IMR-90 (cell line): ENCODE results near the gene PTK6. TPM values are rescaled to one million over a fixed set of nuclear protein-coding genes. Genes with fewer than 3 reads are reported as not detected.
A peak's percentile ranks its signal among the peaks of the same experiment; 100 is the strongest.

ENCODE experiments used
- ATAC-seq: fragments of 200-7000 bp; cut with Tn5 transposase; 2 replicates; pipeline ENCODE4 v1.9.1; 2020; ENCODE audit warnings: low read depth, mild to moderate bottlenecking, moderate library complexity
- Bru-seq: library from RNA; stranded (reverse); fragments of 400-500 nt; gene quantifications from one replicate; lab custom pipeline; 2021; lab: Mats Ljungman, UMichigan
- BruChase-seq, 2 experiments: library from RNA; stranded (reverse); fragments of 400-500 nt; gene quantifications; one replicate each; lab custom pipeline; 2021; lab: Mats Ljungman, UMichigan
- BruUV-seq: library from RNA; stranded (reverse); fragments of 400-500 nt; replicated peaks from 2 replicates; lab custom pipeline; 2021; lab: Mats Ljungman, UMichigan
- CTCF ChIA-PET: fragments of 300-600 bp; formaldehyde crosslinking; extraction: SDS; loops from one replicate; lab custom pipeline; 2021; ENCODE audit warnings: antibody characterized with exemption; lab: Yijun Ruan, JAX
- POLR2A ChIA-PET: fragments of 300-600 bp; sonication (Branson Sonifier 250); formaldehyde crosslinking; loops from one replicate; lab custom pipeline; 2022; ENCODE audit warnings: antibody characterized with exemption; ENCODE audit not compliant: unreplicated experiment; lab: Charles Lee
- DNase-seq: peaks from one replicate; pipeline ENCODE4 v3.0.0; 2013
- H2AFZ ChIP-seq: replicated peaks from 2 replicates; pipeline ENCODE3; 2013; ENCODE audit warnings: low read length, mild to moderate bottlenecking; ENCODE audit not compliant: poor library complexity
- H2AK5ac ChIP-seq: 2 replicates; pipeline ENCODE4 v1.6.1; 2013; ENCODE audit warnings: low read depth, low read length, inconsistent platforms
- H2AK9ac ChIP-seq: replicated peaks from 2 replicates; pipeline ENCODE3; 2013; ENCODE audit warnings: mild to moderate bottlenecking, low read depth, low read length, moderate library complexity; ENCODE audit not compliant: poor library complexity
- H2BK120ac ChIP-seq: 2 replicates; pipeline ENCODE4 v1.6.1; 2013; ENCODE audit warnings: low read depth, low read length, inconsistent platforms
- H2BK15ac ChIP-seq: 3 replicates; pipeline ENCODE4 v1.6.1; 2013; ENCODE audit warnings: low read depth, low read length, inconsistent platforms
- H2BK20ac ChIP-seq: 2 replicates; pipeline ENCODE4 v1.6.1; 2013; ENCODE audit warnings: low read depth, mild to moderate bottlenecking, inconsistent platforms, low read length, moderate library complexity
- H2BK5ac ChIP-seq: 2 replicates; pipeline ENCODE4 v1.6.1; 2013; ENCODE audit warnings: mild to moderate bottlenecking, low read depth, low read length, inconsistent platforms; ENCODE audit not compliant: poor library complexity, severe bottlenecking
- H3K14ac ChIP-seq: replicated peaks from 2 replicates; pipeline ENCODE4 v1.6.1; 2013; ENCODE audit warnings: low read depth, low read length, inconsistent platforms
- H3K18ac ChIP-seq: 2 replicates; pipeline ENCODE4 v1.6.1; 2013; ENCODE audit warnings: low read depth, low read length, control low read depth
- H3K23ac ChIP-seq: 2 replicates; pipeline ENCODE4 v1.6.1; 2013; ENCODE audit warnings: low read depth, low read length, inconsistent platforms
- H3K27ac ChIP-seq: 2 replicates; pipeline ENCODE4 v1.5.1; 2013; ENCODE audit warnings: mild to moderate bottlenecking, control low read depth, low read length; ENCODE audit not compliant: insufficient read depth
- H3K27me3 ChIP-seq: 2 replicates; pipeline ENCODE4 v1.6.1; 2013; ENCODE audit warnings: low read length; ENCODE audit not compliant: control insufficient read depth, insufficient read depth
- H3K36me3 ChIP-seq: 2 replicates; pipeline ENCODE4 v1.6.1; 2013; ENCODE audit warnings: low read length, mixed read lengths; ENCODE audit not compliant: control insufficient read depth, insufficient read depth
- H3K4ac ChIP-seq: 2 replicates; pipeline ENCODE4 v1.6.1; 2013; ENCODE audit warnings: low read depth, low read length, inconsistent platforms
- H3K4me1 ChIP-seq: 2 replicates; pipeline ENCODE4 v1.6.1; 2013; ENCODE audit warnings: low read length, mixed read lengths; ENCODE audit not compliant: control insufficient read depth, insufficient read depth
- H3K4me2 ChIP-seq: 2 replicates; pipeline ENCODE4 v1.6.1; 2013; ENCODE audit warnings: low read depth, mild to moderate bottlenecking, control low read depth, low read length, moderate library complexity
- H3K4me3 ChIP-seq: 2 replicates; pipeline ENCODE4 v1.5.1; 2013; ENCODE audit warnings: low read depth, mild to moderate bottlenecking, control low read depth, low read length, moderate library complexity; ENCODE audit not compliant: insufficient read depth
- H3K56ac ChIP-seq: 2 replicates; pipeline ENCODE4 v1.6.1; 2013; ENCODE audit warnings: low read length, inconsistent platforms; ENCODE audit not compliant: insufficient read depth; ENCODE audit errors: extremely low read depth
- H3K79me1 ChIP-seq, 2 experiments: 2 replicates each; pipeline ENCODE4 v1.6.1; 2013; ENCODE audit warnings: low read length in 2 of 2, inconsistent platforms in 1 of 2, low read depth in 1 of 2
- H3K9ac ChIP-seq: 2 replicates; pipeline ENCODE4 v1.6.1; 2013; ENCODE audit warnings: low read depth, low read length, control low read depth
- H3K9me1 ChIP-seq: 2 replicates; pipeline ENCODE4 v1.6.1; 2013; ENCODE audit warnings: low read length, inconsistent platforms; ENCODE audit not compliant: insufficient read depth
- H3K9me3 ChIP-seq: 2 replicates; pipeline ENCODE4 v1.6.1; 2013; ENCODE audit warnings: low read length; ENCODE audit not compliant: control insufficient read depth, insufficient read depth
- H4K20me1 ChIP-seq: 2 replicates; pipeline ENCODE4 v1.6.1; 2013; ENCODE audit warnings: low read length, inconsistent platforms; ENCODE audit not compliant: insufficient read depth
- H4K5ac ChIP-seq: 2 replicates; pipeline ENCODE4 v1.6.1; 2013; ENCODE audit warnings: mild to moderate bottlenecking, low read depth, low read length, control low read depth
- H4K8ac ChIP-seq, 2 experiments: 2 replicates each; pipeline ENCODE4 v1.6.1; 2013; ENCODE audit warnings: low read depth in 2 of 2, low read length in 2 of 2, control low read depth in 1 of 2, inconsistent platforms in 1 of 2
- H4K91ac ChIP-seq: 2 replicates; pipeline ENCODE4 v1.6.1; 2013; ENCODE audit warnings: low read depth, low read length, inconsistent platforms; ENCODE audit not compliant: insufficient read depth
- BHLHE40 ChIP-seq: fragments of 150-350 bp; IDR thresholded peaks from 2 replicates; pipeline ENCODE4 v1.6.1; 2016; ENCODE audit warnings: mild to moderate bottlenecking, low read depth, low read length
- CEBPB ChIP-seq: IDR thresholded peaks from 2 replicates; pipeline ENCODE4 v1.6.1; 2012; ENCODE audit warnings: low read depth, low read length, improper control_type of control experiment
- CHD1 ChIP-seq: IDR thresholded peaks from 2 replicates; pipeline ENCODE4 v1.6.1; 2012; ENCODE audit warnings: low read depth, low read length, improper control_type of control experiment
- CTCF ChIP-seq: conservative IDR thresholded peaks from 2 replicates; pipeline ENCODE4 v1.5.1; 2012; ENCODE audit warnings: mild to moderate bottlenecking, low read depth, low read length, improper control_type of control experiment
- FOS ChIP-seq: fragments of 150-350 bp; IDR thresholded peaks from 2 replicates; pipeline ENCODE4 v1.6.1; 2016; ENCODE audit warnings: low read depth, low read length
- MXI1 ChIP-seq: IDR thresholded peaks from 2 replicates; pipeline ENCODE4 v1.6.1; 2012; ENCODE audit warnings: low read depth, mild to moderate bottlenecking, low read length, moderate library complexity, borderline replicate concordance
- NFE2L2 ChIP-seq: fragments of 150-350 bp; IDR thresholded peaks from 2 replicates; pipeline ENCODE4 v1.6.1; 2016; ENCODE audit warnings: low read depth, mild to moderate bottlenecking, low read length
- POLR2A ChIP-seq: IDR thresholded peaks from 2 replicates; pipeline ENCODE4 v1.6.1; 2012; ENCODE audit warnings: mild to moderate bottlenecking, low read depth, low read length
- RAD21 ChIP-seq: IDR thresholded peaks from 2 replicates; pipeline ENCODE4 v1.6.1; 2012; ENCODE audit warnings: low read length, improper control_type of control experiment
- RCOR1 ChIP-seq: IDR thresholded peaks from 2 replicates; pipeline ENCODE4 v1.6.1; 2012; ENCODE audit warnings: mild to moderate bottlenecking, low read length, improper control_type of control experiment; ENCODE audit not compliant: insufficient replicate concordance
- WGBS, 2 experiments: methylation state at CpG; one replicate each; pipeline versions ENCODE4 v1.1.5 to v1.1.7; 2013; ENCODE audit warnings: missing lambda C conversion rate in 2 of 2; ENCODE audit not compliant: insufficient read length in 1 of 2; ENCODE audit errors: extremely low coverage in 2 of 2; 5-methylcytosine and 5-hydroxymethylcytosine counted together
- dilution Hi-C: fragments of 300-500 bp; cut with HindIII; formaldehyde crosslinking; loops from one replicate; pipeline ENCODE4 v1.14.3; 2018; ENCODE audit warnings: low sequenced_read_pairs; ENCODE audit not compliant: unreplicated experiment
- in situ Hi-C: fragments of 300-500 bp; cut with MboI; formaldehyde crosslinking; loops from 3 replicates; pipeline ENCODE4 v1.14.3; 2019; ENCODE audit warnings: low sequenced_read_pairs, inconsistent platforms, mixed read lengths
- intact Hi-C: fragments of 100-400 bp; cut with micrococcal nuclease; formaldehyde crosslinking; loops from 2 replicates; pipeline ENCODE4 v1.10.0; 2022
- long read RNA-seq: library from polyadenylated mRNA; unstranded; transcript quantifications from one replicate; pipeline ENCODE4 v2.0.0, GENCODE V29; 2021; ENCODE audit not compliant: unreplicated experiment
- polyA plus RNA-seq, 3 experiments: library from polyadenylated mRNA; depleted of rRNA; stranded (reverse); fragments of >200 nt; gene quantifications; 2 replicates each; pipeline ENCODE4 v1.2.3, GENCODE V29; 2012; ENCODE audit warnings: low replicate concordance in 1 of 3
- total RNA-seq: library from RNA; depleted of rRNA; stranded (reverse); fragments of >200 nt; gene quantifications from 2 replicates; pipeline ENCODE4 v1.2.3, GENCODE V29; 2012; rRNA removed
- TF ChIP-seq, protein P1 (sequence below): fragments of 150-350 bp; IDR thresholded peaks from 2 replicates; pipeline ENCODE4 v1.6.1; 2016; ENCODE audit warnings: low read depth, mild to moderate bottlenecking, low read length, moderate library complexity, borderline replicate concordance

Gene PTK6
- total RNA-seq (not detected in 2 replicates), polyA plus RNA-seq (2012; rRNA removed) (0.07 TPM in 1 of 2 replicates, not detected in the other), Bru-seq, nascent RNA (percentile 15 among the genes with signal in this experiment), BruChase-seq, experiment 1, labeled RNA remaining after a 6-hour chase (percentile 14 among the genes with signal in this experiment), BruChase-seq, experiment 2, labeled RNA remaining after a 2-hour chase (percentile 17 among the genes with signal in this experiment)
- polyA plus RNA-seq (2012; cell fraction: cytosol; rRNA removed), result 0.03 and 0.04 TPM in 2 replicates
- polyA plus RNA-seq (2012; cell fraction: nucleus; rRNA removed; ENCODE audit: low replicate concordance), result 0.19 and 0.28 TPM in 2 replicates
- long read RNA-seq, partial matches to known transcripts, result 1 of 1 reads
- long read RNA-seq, other reads (novel, unspliced or antisense), result 0 of 1 reads

- Histone ChIP-seq H3K9me3 (no peaks in the 10 kb centered on the region), H2BK20ac (no peak within 1 kb of the TSS), H3K79me1 (no peaks in the 10 kb centered on the region), H2AK9ac (peak within 1 kb of the TSS; percentile 43), H2AFZ (peak within 1 kb of the TSS; percentile 98), H3K14ac (no peak within 1 kb of the TSS), H3K27me3 (peaks cover 4% of the 10 kb centered on the region; the same call in 1 of the 2 replicates), H3K4me1 (peaks cover 3% of the 10 kb centered on the region; the same call in 1 of the 2 replicates), H2BK120ac (peak within 1 kb of the TSS; percentile 62; the same call in 1 of the 2 replicates), H3K9me1 (no peaks in the 10 kb centered on the region), H3K18ac (no peak within 1 kb of the TSS), H4K20me1 (no peaks in the 10 kb centered on the region), H2AK5ac (peak within 1 kb of the TSS; percentile 39; the same call in 1 of the 2 replicates), H3K4me3 (0 out of 2 replicates have a peak within 1 kb of the TSS, but pooled peaks have one; percentile 12), H3K36me3 (no peaks in the 10 kb centered on the region), H4K8ac (peak within 1 kb of the TSS; percentile 5 to 91; a peak in 3 of 4 replicates), H3K27ac (no peak within 1 kb of the TSS; the same call in 1 of the 2 replicates), H2BK15ac (no peak within 1 kb of the TSS), H3K4ac (peak within 1 kb of the TSS; percentile 39; the same call in 1 of the 2 replicates), H2BK5ac (no peak within 1 kb of the TSS), H3K9ac (no peak within 1 kb of the TSS), H4K5ac (peak within 1 kb of the TSS; percentile 50; the same call in 1 of the 2 replicates), H3K23ac (no peak within 1 kb of the TSS), H3K56ac (no peak within 1 kb of the TSS), H4K91ac (0 out of 2 replicates have a peak within 1 kb of the TSS, but pooled peaks have one; percentile 8), H3K4me2 (peak within 1 kb of the TSS; percentile 28; the same call in 1 of the 2 replicates)
- dilution Hi-C loops, result no loop called here
- ATAC-seq (no peak), DNase-seq (no peak)
- ChIA-PET CTCF (interaction anchor here (0.5 to 1.9 kb wide), 9 partner anchors 15 to 502 kb away, joined by 3 to 10 read pairs (median 3); partner anchors contain the start of gene TPD52L2), POLR2A (no interaction called here)
- TF ChIP-seq FOS (no peak), MXI1 (no peak), RCOR1 (no peak), RAD21 (no peak), BHLHE40 (no peak), CEBPB (no peak), CTCF (no peak), POLR2A (no peak), CHD1 (no peak), NFE2L2 (no peak)
- TF ChIP-seq, protein P1, sequence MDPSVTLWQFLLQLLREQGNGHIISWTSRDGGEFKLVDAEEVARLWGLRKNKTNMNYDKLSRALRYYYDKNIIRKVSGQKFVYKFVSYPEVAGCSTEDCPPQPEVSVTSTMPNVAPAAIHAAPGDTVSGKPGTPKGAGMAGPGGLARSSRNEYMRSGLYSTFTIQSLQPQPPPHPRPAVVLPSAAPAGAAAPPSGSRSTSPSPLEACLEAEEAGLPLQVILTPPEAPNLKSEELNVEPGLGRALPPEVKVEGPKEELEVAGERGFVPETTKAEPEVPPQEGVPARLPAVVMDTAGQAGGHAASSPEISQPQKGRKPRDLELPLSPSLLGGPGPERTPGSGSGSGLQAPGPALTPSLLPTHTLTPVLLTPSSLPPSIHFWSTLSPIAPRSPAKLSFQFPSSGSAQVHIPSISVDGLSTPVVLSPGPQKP, result no peak
- intact Hi-C loops, result loop anchor here (5.0 to 10.0 kb wide), 3 partner anchors 118 to 520 kb away; partner anchors contain the start of genes RTEL1, STMN3 and UCKL1
- WGBS, 2 experiments, result 92% methylated on average over 10 of the region's 29 CpGs; no CpG with 5 or more reads in 1 of the 2 experiments
- in situ Hi-C loops, result loop anchor here (10.0 kb wide), 2 partner anchors 328 to 438 kb away; partner anchors contain the start of genes ABHD16B, SAMD10 and TPD52L2
- BruUV-seq, result no TSS peak
Observed at GRCh38 chr20:63536997-63537524, at the start of gene PTK6. Gene PTK6 (minus strand): TSS chr20:63537376. CDS start chr20:63537314, 62 bp downstream.
